SK-N-SH (cell line): ENCODE measurements around the gene KLHDC3. TPM values are rescaled to one million over a fixed set of nuclear protein-coding genes. Genes with fewer than 3 reads are reported as not detected.
"Not testable (repeated sequence)": the region's sequence is repeated elsewhere in the genome, so short reads cannot be mapped to it uniquely, and the experiment has no call there.

Experiments used
- CTCF ChIA-PET: fragments of 300-600, 350-600 bp; formaldehyde crosslinking; extraction: SDS; loops from one replicate; lab custom pipeline; 2021; lab: Yijun Ruan, JAX
- POLR2A ChIA-PET: fragments of 350-600 bp; sonication (Branson Sonifier 250); formaldehyde crosslinking; extraction: SDS; loops from one replicate; lab custom pipeline; 2020; ENCODE audit warnings: antibody characterized with exemption, inconsistent platforms; lab: Yijun Ruan, JAX
- DNase-seq: peaks from one replicate; pipeline ENCODE4 v3.0.0; 2012
- H2AFZ ChIP-seq: fragments of 200-600 bp; sonication (generic); 2 replicates; pipeline ENCODE4 v1.8.1; 2016; ENCODE audit warnings: antibody characterized with exemption, mild to moderate bottlenecking, low read depth
- H3F3A ChIP-seq: fragments of 200-600 bp; sonication (generic); replicated peaks from 2 replicates; pipeline ENCODE3; 2016; ENCODE audit warnings: antibody characterized with exemption, mild to moderate bottlenecking; ENCODE audit not compliant: insufficient read depth
- H3K27ac ChIP-seq, 2 experiments: fragments of 200-500 bp in 1 of 2; fragments of 200-600 bp in 1 of 2; sonication (Bioruptor generic) in 1 of 2; sonication (generic), shearing (Covaris generic) in 1 of 2; 2 replicates each; pipeline versions ENCODE4 v1.5.1 to v1.6.1; 2014 to 2016; ENCODE audit warnings: low read depth in 2 of 2, inconsistent platforms in 1 of 2, low read length in 1 of 2, mild to moderate bottlenecking in 1 of 2, mixed read lengths in 1 of 2
- H3K27me3 ChIP-seq: fragments of 200-600 bp; sonication (generic), shearing (Covaris generic); 2 replicates; pipeline ENCODE4 v1.6.1; 2016; ENCODE audit warnings: mixed run types; ENCODE audit not compliant: insufficient read depth
- H3K36me3 ChIP-seq, 2 experiments: fragments of 200-500 bp in 1 of 2; fragments of 200-600 bp in 1 of 2; sonication (Bioruptor generic) in 1 of 2; sonication (generic) in 1 of 2; replicated peaks in 1 of 2; 2 replicates each; pipeline versions ENCODE3 to v1.5.1; 2014 to 2016; ENCODE audit warnings: low read length in 1 of 2, mild to moderate bottlenecking in 1 of 2; ENCODE audit not compliant: insufficient read depth in 2 of 2, control insufficient read depth in 1 of 2
- H3K4me1 ChIP-seq, 2 experiments: fragments of 200-500 bp in 1 of 2; fragments of 200-600 bp in 1 of 2; sonication (Bioruptor generic) in 1 of 2; sonication (generic), shearing (Covaris generic) in 1 of 2; 2 replicates each; pipeline versions ENCODE4 v1.5.1 to v1.6.1; 2014 to 2016; ENCODE audit warnings: low read depth in 1 of 2, low read length in 1 of 2, mixed run types in 1 of 2; ENCODE audit not compliant: insufficient read depth in 2 of 2, control insufficient read depth in 1 of 2
- H3K4me2 ChIP-seq: fragments of 200-600 bp; sonication (generic), shearing (Covaris generic); 2 replicates; pipeline ENCODE4 v1.6.1; 2017; ENCODE audit warnings: mixed run types
- H3K4me3 ChIP-seq, 2 experiments: fragments of 200-500 bp in 1 of 2; fragments of 200-600 bp in 1 of 2; sonication (Bioruptor generic) in 1 of 2; sonication (generic), shearing (Covaris generic) in 1 of 2; 2 replicates each; pipeline versions ENCODE4 v1.5.1 to v1.8.1; 2014 to 2016; ENCODE audit warnings: low read depth in 2 of 2, inconsistent platforms in 1 of 2, low read length in 1 of 2, mild to moderate bottlenecking in 1 of 2, mixed read lengths in 1 of 2, moderate library complexity in 1 of 2
- H3K79me2 ChIP-seq: fragments of 200-600 bp; sonication (generic); 2 replicates; pipeline ENCODE4 v1.8.1; 2017; ENCODE audit warnings: mild to moderate bottlenecking; ENCODE audit not compliant: insufficient read depth
- H3K9ac ChIP-seq: fragments of 200-600 bp; sonication (generic); 2 replicates; pipeline ENCODE4 v1.6.1; 2017; ENCODE audit warnings: mixed run types
- H3K9me2 ChIP-seq: fragments of 200-600 bp; sonication (generic); 2 replicates; pipeline ENCODE4 v1.6.1; 2017; ENCODE audit warnings: mixed run types
- H3K9me3 ChIP-seq: fragments of 200-600 bp; sonication (generic); 2 replicates; pipeline ENCODE4 v1.6.1; 2017; ENCODE audit warnings: mixed run types, mild to moderate bottlenecking, moderate library complexity
- H4K20me1 ChIP-seq: fragments of 200-600 bp; sonication (generic); 2 replicates; pipeline ENCODE4 v1.6.1; 2017; ENCODE audit warnings: mild to moderate bottlenecking, mixed run types; ENCODE audit not compliant: insufficient read depth
- CHD2 ChIP-seq: fragments of 150-350 bp; IDR thresholded peaks from 2 replicates; pipeline ENCODE4 v1.6.1; 2018; ENCODE audit warnings: low read length; ENCODE audit not compliant: partially characterized antibody
- EZH2phosphoT487 ChIP-seq: fragments of 200-600 bp; sonication (generic); IDR thresholded peaks from 2 replicates; pipeline ENCODE4 v1.6.1; 2017; ENCODE audit warnings: low read depth, mixed run types, mild to moderate bottlenecking, antibody characterized with exemption, moderate library complexity, borderline replicate concordance
- GABPA ChIP-seq: IDR thresholded peaks from 2 replicates; pipeline ENCODE4 v1.4.0; 2012; ENCODE audit warnings: low read depth, mild to moderate bottlenecking
- IRF3 ChIP-seq: fragments of 150-350 bp; IDR thresholded peaks from 2 replicates; pipeline ENCODE4 v1.6.1; 2016; ENCODE audit warnings: mild to moderate bottlenecking, low read depth, low read length
- MXI1 ChIP-seq: IDR thresholded peaks from 2 replicates; pipeline ENCODE4 v1.6.1; 2012; ENCODE audit warnings: mild to moderate bottlenecking, low read depth, low read length, improper control_type of control experiment
- NFIC ChIP-seq: IDR thresholded peaks from 2 replicates; pipeline ENCODE4 v1.4.0; 2012; ENCODE audit warnings: borderline replicate concordance
- RCOR1 ChIP-seq: fragments of 150-350 bp; IDR thresholded peaks from 2 replicates; pipeline ENCODE4 v1.6.1; 2017; ENCODE audit warnings: antibody characterized with exemption, low read length
- RXRA ChIP-seq: IDR thresholded peaks from 2 replicates; pipeline ENCODE4 v1.4.0; 2012; ENCODE audit warnings: low read depth, mild to moderate bottlenecking, borderline replicate concordance
- SMC3 ChIP-seq: IDR thresholded peaks from 2 replicates; pipeline ENCODE4 v1.6.1; 2012; ENCODE audit warnings: low read depth, low read length, improper control_type of control experiment
- TCF12 ChIP-seq: IDR thresholded peaks from 2 replicates; pipeline ENCODE4 v1.4.0; 2012
- TEAD4 ChIP-seq: IDR thresholded peaks from 2 replicates; pipeline ENCODE4 v1.4.0; 2012; ENCODE audit warnings: mild to moderate bottlenecking, borderline replicate concordance; ENCODE audit not compliant: insufficient read depth
- YY1 ChIP-seq: IDR thresholded peaks from 2 replicates; pipeline ENCODE4 v1.4.0; 2012; ENCODE audit warnings: low read depth, mild to moderate bottlenecking
- ZBTB33 ChIP-seq: IDR thresholded peaks from 2 replicates; pipeline ENCODE4 v1.4.0; 2012; ENCODE audit warnings: low read depth, borderline replicate concordance
- WGBS: methylation state at CpG from one replicate; pipeline ENCODE4 v1.1.6; 2017; ENCODE audit warnings: low lambda C conversion rate; 5-methylcytosine and 5-hydroxymethylcytosine counted together
- polyA plus RNA-seq, 3 experiments: library from polyadenylated mRNA; depleted of rRNA; stranded (reverse); fragments of >200 nt; gene quantifications; 2 replicates each; pipeline ENCODE4 v1.2.3, GENCODE V29; 2012

Gene KLHDC3
- polyA plus RNA-seq, 1 of the 3 experiments (the other 2 are of a cell fraction): 74.1 TPM

- H3K36me3 ChIP-seq: peaks cover 20 to 70% of the 10 kb centered on the region in 2 experiments
- POLR2A ChIA-PET: interaction anchor here (0.6 to 1.5 kb wide), 3 partner anchors 13 to 35 kb away, joined by 3 to 4 read pairs (median 4); partner anchors contain the start of gene CUL7
Measured at GRCh38 chr6:43040542-43041257, 26.7 kb downstream of the KLHDC3 start.

GRCh38 chr6:43041475-43041874 is 27.4 kb downstream of the KLHDC3 start:
- H2AFZ ChIP-seq, H3K4me2 ChIP-seq, H3K27ac ChIP-seq, H3K79me2 ChIP-seq, H3K9me3 ChIP-seq, H3K4me3 ChIP-seq, H3K9me2 ChIP-seq, DNase-seq, H3F3A ChIP-seq, CTCF ChIA-PET, H3K4me1 ChIP-seq, H4K20me1 ChIP-seq, POLR2A ChIA-PET, H3K27me3 ChIP-seq, H3K9ac ChIP-seq: not testable (repeated sequence)
- WGBS: 90% methylated on average over 8 of the region's 8 CpGs
- peaks cover 20 to 75% of the 10 kb centered on the region in 2 experiments for H3K36me3 ChIP-seq

More at GRCh38 chr6:43040542-43041257, 26.7 kb downstream of the KLHDC3 start:
- H3K9me2 ChIP-seq: no peaks in the 10 kb centered on the region
- H3K4me3 ChIP-seq: no peak overlapping the region
- WGBS: over 99% methylated on average over 13 of the region's 18 CpGs
- no peaks in the 10 kb centered on the region for H3K27me3 ChIP-seq
- no peak overlapping the region for H3K27ac ChIP-seq
- CTCF ChIA-PET: interaction anchor here (1.0 kb wide), 1 partner anchor 103 kb away, joined by 4 read pairs; no protein-coding TSS in a partner anchor
- H4K20me1 ChIP-seq: no peaks in the 10 kb centered on the region
- no peak overlapping the region for H3K9ac ChIP-seq
- no peaks in the 10 kb centered on the region for H3K79me2 ChIP-seq
- H3K4me1 ChIP-seq: no peaks in the 10 kb centered on the region
- DNase-seq: no peak
- H2AFZ ChIP-seq: no peak overlapping the region
- H3K9me3 ChIP-seq: no peaks in the 10 kb centered on the region
- no peaks in the 10 kb centered on the region for H3F3A ChIP-seq
- no peak overlapping the region for H3K4me2 ChIP-seq
- TF ChIP-seq YY1: no peak
- TF ChIP-seq EZH2phosphoT487: no peak
- no peak for TF ChIP-seq IRF3
- TF ChIP-seq TCF12: no peak
- no peak for TF ChIP-seq RCOR1
- no peak for TF ChIP-seq GABPA
- no peak for TF ChIP-seq RXRA
- no peak for TF ChIP-seq NFIC
- TF ChIP-seq CHD2: no peak
- TF ChIP-seq TEAD4: no peak
- no peak for TF ChIP-seq SMC3
- no peak for TF ChIP-seq MXI1
- no peak for TF ChIP-seq ZBTB33
